ENCODE data around the gene UBE2Q1.

UBE2Q1 gene

GRCh38 chr1:154512760-154513159 is 45.7 kb downstream of the UBE2Q1 start:
- DNase-seq (ENCODE audit: extremely low read depth in 1 of 2, low read depth in 1 of 2): no peak

GRCh38 chr1:154503898-154504297 is 54.6 kb downstream of the UBE2Q1 start:
- DNase-seq (ENCODE audit: extremely low read depth in 1 of 2, low read depth in 1 of 2): no peak

GRCh38 chr1:154502744-154503115 is 55.7 kb downstream of the UBE2Q1 start:
- DNase-seq (ENCODE audit: extremely low read depth in 1 of 2, low read depth in 1 of 2): no peak

GRCh38 chr1:154502066-154502743 is 56.3 kb downstream of the UBE2Q1 start, which contains the start of the genes SHE and TDRD10:
TSS of gene SHE (minus strand) at chr1:154502412. CDS start at chr1:154502026, 386 bp downstream.
TSS of gene TDRD10 (plus strand) at chr1:154502219. CDS start at chr1:154506904, 4,685 bp downstream.
- DNase-seq (ENCODE audit: extremely low read depth in 1 of 2, low read depth in 1 of 2): no peak

GRCh38 chr1:154501423-154502065 is 56.9 kb downstream of the UBE2Q1 start:
- DNase-seq (ENCODE audit: extremely low read depth in 1 of 2, low read depth in 1 of 2): no peak

GRCh38 chr1:154500533-154500932 is 57.9 kb downstream of the UBE2Q1 start:
- no peak for DNase-seq (ENCODE audit: extremely low read depth in 1 of 2, low read depth in 1 of 2)

- DNase-seq (ENCODE audit: extremely low read depth in 1 of 2, low read depth in 1 of 2): no peak
Observed at GRCh38 chr1:154499446-154499845, 59.0 kb downstream of the UBE2Q1 start.
